Fibroblast of mammary gland (primary cell): ENCODE measurements around the gene DAP.
A peak's percentile ranks its signal among the peaks of the same experiment; 100 is the strongest.

Experiments
- DNase-seq: peaks from one replicate; pipeline ENCODE4 v3.0.0-alpha.2; 2010; ENCODE audit warnings: low read depth
- H3K4me3 ChIP-seq: 2 replicates; pipeline ENCODE4 v1.5.1; 2011; ENCODE audit warnings: low read depth, mild to moderate bottlenecking, low read length, moderate library complexity; ENCODE audit not compliant: control insufficient read depth
- CTCF ChIP-seq: conservative IDR thresholded peaks from 2 replicates; pipeline ENCODE4 v1.5.1; 2011; ENCODE audit warnings: low read depth, low read length, inconsistent platforms; ENCODE audit not compliant: control insufficient read depth, insufficient read depth

DAP gene

DNA sequence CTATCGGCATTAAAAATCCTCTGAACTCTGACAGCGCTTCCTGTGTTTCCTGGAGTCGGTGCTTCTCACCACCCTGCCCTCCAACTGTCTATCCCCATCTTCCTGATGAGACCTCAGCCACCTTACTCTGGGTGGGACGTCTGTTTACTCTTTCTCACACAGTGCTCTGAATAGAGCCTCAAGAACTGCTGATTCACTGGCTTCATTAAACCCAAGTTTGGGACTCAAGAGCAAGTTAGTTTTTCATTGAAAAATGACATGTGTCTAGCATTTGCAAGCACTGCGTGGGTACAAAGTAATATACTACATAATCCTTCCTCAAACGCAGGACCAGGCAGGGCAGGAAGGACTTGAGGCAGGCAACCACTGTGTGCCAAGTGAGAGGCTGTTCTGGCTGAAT, 49.5 kb downstream of the DAP start:
- no peak for TF ChIP-seq CTCF
- no peak for DNase-seq
- no peak overlapping the region for H3K4me3 ChIP-seq

DNA sequence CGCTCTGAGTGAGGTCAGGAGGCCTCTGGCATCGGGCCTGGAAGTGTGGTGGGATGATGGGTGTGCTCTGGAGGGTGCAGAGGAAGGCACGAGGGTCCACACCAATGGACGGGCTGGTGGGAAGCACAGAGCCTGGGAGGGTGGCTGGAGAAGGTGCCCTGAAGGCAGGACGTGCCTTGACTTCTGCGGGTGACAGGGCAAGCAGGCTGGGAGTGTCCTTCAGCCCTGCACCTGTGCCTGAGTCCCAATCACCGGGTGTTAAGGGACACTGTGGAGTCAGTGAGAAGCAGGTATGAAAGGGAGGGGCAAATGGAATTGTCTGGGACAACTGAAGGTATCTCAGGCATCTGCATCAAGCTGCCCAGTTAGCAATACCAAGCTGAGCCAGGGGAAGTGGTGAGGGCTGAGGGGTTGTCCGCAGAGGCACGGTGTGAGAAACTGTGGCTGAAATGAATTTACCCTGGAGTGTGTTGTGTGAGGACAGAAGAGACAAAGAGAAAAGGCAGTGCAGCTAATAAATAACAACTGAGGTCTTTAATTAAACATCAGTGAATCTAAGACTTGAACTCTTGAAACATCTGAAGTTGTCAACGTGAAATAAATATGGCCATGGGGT, 50.4 kb downstream of the DAP start:
- no peak for DNase-seq
- H3K4me3 ChIP-seq, result no peak overlapping the region
- no peak for TF ChIP-seq CTCF

DNA sequence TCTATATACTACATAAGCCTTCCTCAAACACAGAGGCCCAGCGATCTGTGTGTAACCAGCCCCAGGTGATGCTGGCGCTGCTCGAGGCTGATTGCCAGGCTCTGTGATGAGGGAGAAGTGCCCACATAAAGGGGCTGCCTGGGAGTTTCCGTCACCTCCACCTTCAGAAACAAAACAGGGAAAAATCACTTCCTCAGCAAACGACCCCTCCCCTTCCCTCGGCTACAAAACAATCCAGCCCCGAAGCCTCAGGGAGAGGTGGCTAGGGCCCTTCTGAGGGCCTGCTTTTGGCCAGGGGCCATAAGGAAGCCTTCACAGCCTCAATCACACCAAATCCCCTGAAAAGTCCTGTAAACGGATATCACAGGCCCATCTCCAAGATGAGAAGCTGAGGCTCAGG, 51.1 kb downstream of the DAP start:
- H3K4me3 ChIP-seq, result no peak overlapping the region
- no peak for DNase-seq
- no peak for TF ChIP-seq CTCF

- no peak for TF ChIP-seq CTCF
- no peak for DNase-seq
- H3K4me3 ChIP-seq, result no peak overlapping the region
Measured at GRCh38 chr5:10709409-10709808, 51.6 kb downstream of the DAP start.

DNA sequence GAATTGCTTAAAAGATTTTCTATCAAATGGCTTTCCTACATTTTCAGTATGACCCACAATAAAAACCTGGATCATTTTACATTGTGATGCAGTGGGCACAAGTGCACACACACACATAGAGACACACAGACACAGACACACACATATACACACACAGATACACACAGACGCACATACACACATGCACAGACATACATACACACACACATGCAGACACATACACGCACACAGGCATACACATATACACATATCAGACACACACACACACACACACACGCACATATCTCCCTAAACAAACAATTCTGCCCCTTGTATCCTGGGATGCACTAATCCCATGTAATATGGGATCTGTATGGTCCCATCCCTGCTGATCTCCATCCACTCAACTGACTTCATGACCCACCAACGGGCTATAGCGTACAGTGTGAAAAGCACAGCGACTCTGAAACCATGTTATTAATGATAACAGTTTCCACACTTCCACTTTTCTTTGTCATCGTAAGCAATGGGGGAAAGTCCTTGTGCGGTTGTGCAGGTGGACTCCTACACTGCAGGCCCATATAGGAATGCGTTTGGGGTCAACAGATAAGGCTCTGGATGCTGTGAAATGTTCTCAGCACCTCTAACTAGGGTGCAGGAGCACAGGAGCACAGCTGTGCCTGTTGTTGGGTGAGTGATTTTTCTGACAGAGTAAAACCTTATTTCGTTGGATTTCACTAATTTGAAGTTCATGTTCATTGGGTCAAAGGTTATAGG, 52.7 kb downstream of the DAP start:
- H3K4me3 ChIP-seq, result no peak overlapping the region
- no peak for TF ChIP-seq CTCF
- no peak for DNase-seq

- peak; percentile 42 for DNase-seq
- no peak for TF ChIP-seq CTCF
- no peak overlapping the region for H3K4me3 ChIP-seq
Measured at GRCh38 chr5:10707198-10708142, 53.6 kb downstream of the DAP start.
